K562 (cell line): ENCODE results near the gene HCAR1.

Experiments used
- HCFC1 ChIP-seq: IDR thresholded peaks from 2 replicates; pipeline ENCODE4 v1.6.1; 2012; ENCODE audit warnings: low read depth, low read length, improper control_type of control experiment
- PCBP2 ChIP-seq: fragments of 200-400 bp; formaldehyde crosslinking; IDR thresholded peaks from 2 replicates; pipeline ENCODE4 v1.6.1; 2018; ENCODE audit warnings: low read length, low read depth, mild to moderate bottlenecking, moderate library complexity; ENCODE audit not compliant: poor library complexity, severe bottlenecking
- ZBTB49 ChIP-seq: sonication (generic); formaldehyde crosslinking; IDR thresholded peaks from 2 replicates; pipeline ENCODE4 v1.8.0; 2022; ENCODE audit warnings: missing genetic modification reagents, mild to moderate bottlenecking, borderline replicate concordance
- TF ChIP-seq, protein P1 (sequence below): fragments of 250-450 bp; sonication (Bioruptor Pico); IDR thresholded peaks from 2 replicates; pipeline ENCODE4 v1.5.0; 2021
- TF ChIP-seq, protein P2 (sequence below), 3 experiments: IDR thresholded peaks in 2 of 3; conservative IDR thresholded peaks in 1 of 3; 2 replicates each; pipeline ENCODE4 v1.5.1; 2011 to 2012; ENCODE audit warnings: low read length in 3 of 3, mild to moderate bottlenecking in 3 of 3, control low read depth in 2 of 3, improper control_type of control experiment in 1 of 3, inconsistent platforms in 1 of 3, low read depth in 1 of 3, mixed read lengths in 1 of 3, moderate library complexity in 1 of 3; ENCODE audit not compliant: insufficient read depth in 2 of 3
- TF ChIP-seq, protein P3 (sequence below): sonication (generic); formaldehyde crosslinking; IDR thresholded peaks from 2 replicates; pipeline ENCODE4 v1.8.1; 2023; ENCODE audit warnings: mild to moderate bottlenecking, missing genetic modification reagents, moderate library complexity

GRCh38 chr12:122724641-122725243 lies 5.9 kb downstream of the HCAR1 start:
- no peak for TF ChIP-seq PCBP2
- TF ChIP-seq, protein P1, sequence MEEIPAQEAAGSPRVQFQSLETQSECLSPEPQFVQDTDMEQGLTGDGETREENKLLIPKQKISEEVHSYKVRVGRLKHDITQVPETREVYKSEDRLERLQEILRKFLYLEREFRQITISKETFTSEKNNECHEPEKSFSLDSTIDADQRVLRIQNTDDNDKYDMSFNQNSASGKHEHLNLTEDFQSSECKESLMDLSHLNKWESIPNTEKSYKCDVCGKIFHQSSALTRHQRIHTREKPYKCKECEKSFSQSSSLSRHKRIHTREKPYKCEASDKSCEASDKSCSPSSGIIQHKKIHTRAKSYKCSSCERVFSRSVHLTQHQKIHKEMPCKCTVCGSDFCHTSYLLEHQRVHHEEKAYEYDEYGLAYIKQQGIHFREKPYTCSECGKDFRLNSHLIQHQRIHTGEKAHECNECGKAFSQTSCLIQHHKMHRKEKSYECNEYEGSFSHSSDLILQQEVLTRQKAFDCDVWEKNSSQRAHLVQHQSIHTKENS (CRISPR knock-in tag): no peak
- TF ChIP-seq ZBTB49: no peak
- TF ChIP-seq, protein P2, sequence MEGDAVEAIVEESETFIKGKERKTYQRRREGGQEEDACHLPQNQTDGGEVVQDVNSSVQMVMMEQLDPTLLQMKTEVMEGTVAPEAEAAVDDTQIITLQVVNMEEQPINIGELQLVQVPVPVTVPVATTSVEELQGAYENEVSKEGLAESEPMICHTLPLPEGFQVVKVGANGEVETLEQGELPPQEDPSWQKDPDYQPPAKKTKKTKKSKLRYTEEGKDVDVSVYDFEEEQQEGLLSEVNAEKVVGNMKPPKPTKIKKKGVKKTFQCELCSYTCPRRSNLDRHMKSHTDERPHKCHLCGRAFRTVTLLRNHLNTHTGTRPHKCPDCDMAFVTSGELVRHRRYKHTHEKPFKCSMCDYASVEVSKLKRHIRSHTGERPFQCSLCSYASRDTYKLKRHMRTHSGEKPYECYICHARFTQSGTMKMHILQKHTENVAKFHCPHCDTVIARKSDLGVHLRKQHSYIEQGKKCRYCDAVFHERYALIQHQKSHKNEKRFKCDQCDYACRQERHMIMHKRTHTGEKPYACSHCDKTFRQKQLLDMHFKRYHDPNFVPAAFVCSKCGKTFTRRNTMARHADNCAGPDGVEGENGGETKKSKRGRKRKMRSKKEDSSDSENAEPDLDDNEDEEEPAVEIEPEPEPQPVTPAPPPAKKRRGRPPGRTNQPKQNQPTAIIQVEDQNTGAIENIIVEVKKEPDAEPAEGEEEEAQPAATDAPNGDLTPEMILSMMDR (IDR thresholded peaks at IDR 0.05 in 2 of 3, conservative IDR thresholded peaks at IDR 0.05 in 1 of 3; ENCODE audit: insufficient read depth in 2 of 3, low read depth in 1 of 3, low read length in 3 of 3): no peak
- TF ChIP-seq, protein P3, sequence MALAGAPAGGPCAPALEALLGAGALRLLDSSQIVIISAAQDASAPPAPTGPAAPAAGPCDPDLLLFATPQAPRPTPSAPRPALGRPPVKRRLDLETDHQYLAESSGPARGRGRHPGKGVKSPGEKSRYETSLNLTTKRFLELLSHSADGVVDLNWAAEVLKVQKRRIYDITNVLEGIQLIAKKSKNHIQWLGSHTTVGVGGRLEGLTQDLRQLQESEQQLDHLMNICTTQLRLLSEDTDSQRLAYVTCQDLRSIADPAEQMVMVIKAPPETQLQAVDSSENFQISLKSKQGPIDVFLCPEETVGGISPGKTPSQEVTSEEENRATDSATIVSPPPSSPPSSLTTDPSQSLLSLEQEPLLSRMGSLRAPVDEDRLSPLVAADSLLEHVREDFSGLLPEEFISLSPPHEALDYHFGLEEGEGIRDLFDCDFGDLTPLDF (CRISPR knock-in tag): no peak
- TF ChIP-seq HCFC1: no peak
